GM19023 (cell line): ENCODE measurements around the gene HTRA3.
A peak's percentile ranks its signal among the peaks of the same experiment; 100 is the strongest.

Experiments used
- ATAC-seq: cut with Tn5 transposase; IDR thresholded peaks from one replicate; pipeline ENCODE4 v1.9.1; 2021; ENCODE audit warnings: mild to moderate bottlenecking, moderate library complexity; ENCODE audit not compliant: unreplicated experiment

Gene HTRA3

DNA sequence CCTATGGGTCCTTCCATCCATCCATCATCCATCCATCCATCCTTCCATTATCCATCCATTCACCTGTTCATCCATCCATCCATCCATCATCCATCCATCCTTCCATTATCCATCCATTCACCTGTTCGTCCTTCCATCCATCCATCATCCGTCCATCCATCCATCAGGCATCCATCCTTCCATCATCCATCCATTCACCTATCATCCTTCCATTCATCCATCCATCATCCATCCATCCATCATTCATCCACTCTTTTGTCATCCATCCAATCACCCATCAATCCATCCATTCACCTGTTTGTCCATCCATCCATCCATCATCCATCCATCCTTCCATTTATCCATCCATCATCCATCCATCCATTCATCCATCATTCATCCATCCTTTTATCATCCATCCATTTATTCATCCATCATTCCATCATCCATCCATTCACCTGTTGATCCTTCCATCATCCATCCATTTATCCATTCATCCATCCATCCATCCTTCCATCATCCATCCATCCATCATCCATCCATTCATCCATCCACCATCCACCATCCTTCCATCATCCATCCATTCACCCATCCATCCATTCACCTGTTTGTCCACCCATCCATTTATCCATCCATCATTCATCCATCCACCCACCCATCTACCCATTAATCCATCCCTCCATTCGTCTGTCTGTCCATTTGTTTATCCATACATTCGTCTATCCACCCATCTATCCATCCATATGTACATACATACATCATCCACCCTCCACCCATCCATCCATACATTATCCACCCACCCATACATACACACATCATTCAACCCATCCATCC is 35.7 kb upstream of the HTRA3 start:
- no peak for ATAC-seq

- no peak for ATAC-seq
Observed at GRCh38 chr4:8234715-8235114, 34.8 kb upstream of the HTRA3 start.

DNA sequence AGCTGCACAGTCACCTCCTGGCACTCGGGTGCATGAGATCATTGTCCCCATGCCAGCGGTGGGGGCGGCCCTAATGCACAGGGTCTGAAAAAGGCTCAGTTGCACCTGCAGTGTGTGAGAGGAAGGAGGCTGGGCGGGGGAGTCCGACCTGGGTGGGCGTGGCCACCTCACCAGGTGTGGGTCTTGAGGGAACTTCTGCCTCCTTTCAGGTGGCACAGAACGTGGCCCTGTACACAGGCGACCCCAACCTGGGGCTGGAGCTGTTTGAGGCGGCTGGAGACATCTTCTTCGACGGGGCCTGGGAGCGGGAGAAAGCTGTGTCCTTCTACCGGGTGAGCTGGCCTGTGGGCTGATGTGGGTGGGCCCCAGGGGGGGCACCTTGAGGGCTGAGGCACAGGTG is 34.3 kb upstream of the HTRA3 start:
- no peak for ATAC-seq

DNA sequence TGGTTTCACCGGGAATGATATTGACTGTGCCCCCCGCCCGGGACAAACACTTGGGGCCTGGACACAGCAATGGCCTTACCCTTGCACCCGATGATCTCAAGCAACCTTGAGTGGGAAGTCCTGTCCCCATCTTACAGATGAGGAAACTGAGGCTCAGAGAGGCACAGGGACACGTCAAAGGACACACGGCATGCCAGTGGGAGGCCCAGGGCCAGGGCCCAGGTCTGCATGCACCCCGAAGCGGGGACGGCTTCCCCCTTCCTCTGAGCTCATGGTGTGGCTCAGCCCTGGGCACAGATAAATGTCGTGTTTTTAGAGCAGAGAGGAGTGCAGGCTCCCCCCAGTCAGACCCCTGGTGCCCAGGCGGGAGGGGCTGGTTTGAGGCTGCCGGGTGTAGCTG is 33.9 kb upstream of the HTRA3 start:
- ATAC-seq: no peak

DNA sequence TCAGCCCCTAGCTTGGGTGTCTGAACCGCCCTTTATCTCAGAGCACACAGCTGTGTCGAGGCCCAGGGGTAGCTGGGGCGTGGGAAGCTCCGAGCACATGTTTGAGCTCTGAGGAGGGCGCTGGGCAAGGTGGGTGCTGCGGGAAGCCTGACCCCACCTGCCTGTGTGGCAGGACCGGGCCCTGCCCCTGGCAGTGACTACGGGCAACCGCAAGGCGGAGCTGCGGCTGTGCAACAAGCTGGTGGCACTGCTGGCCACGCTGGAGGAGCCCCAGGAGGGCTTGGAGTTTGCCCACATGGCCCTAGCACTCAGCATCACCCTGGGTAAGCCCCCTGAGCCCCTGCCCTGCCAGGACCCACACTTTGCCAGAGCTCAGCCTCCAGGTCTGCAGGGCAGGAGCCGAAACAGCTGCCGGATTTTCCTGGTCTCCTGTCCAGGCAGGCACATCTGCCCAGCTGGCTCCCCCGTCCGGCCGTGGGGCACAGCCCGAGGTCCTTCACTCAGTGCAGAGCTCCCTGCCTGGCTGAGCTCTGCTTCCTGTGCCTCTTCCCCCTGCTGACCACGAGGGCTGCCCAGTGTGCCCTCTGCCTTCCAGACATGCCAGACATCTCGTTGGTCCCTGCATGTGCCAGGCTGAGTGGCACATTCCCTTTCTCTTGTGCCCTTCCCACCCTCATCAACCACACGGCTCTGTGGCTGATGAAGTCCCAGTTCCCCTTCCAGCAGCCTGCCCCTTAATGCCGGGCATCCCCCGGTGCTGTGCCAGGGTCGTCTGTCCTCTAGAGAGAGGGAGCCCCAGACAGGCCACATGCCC is 33.2 kb upstream of the HTRA3 start:
- ATAC-seq: no peak

- ATAC-seq: no peak
Observed at GRCh38 chr4:8236920-8237195, 32.7 kb upstream of the HTRA3 start.

DNA sequence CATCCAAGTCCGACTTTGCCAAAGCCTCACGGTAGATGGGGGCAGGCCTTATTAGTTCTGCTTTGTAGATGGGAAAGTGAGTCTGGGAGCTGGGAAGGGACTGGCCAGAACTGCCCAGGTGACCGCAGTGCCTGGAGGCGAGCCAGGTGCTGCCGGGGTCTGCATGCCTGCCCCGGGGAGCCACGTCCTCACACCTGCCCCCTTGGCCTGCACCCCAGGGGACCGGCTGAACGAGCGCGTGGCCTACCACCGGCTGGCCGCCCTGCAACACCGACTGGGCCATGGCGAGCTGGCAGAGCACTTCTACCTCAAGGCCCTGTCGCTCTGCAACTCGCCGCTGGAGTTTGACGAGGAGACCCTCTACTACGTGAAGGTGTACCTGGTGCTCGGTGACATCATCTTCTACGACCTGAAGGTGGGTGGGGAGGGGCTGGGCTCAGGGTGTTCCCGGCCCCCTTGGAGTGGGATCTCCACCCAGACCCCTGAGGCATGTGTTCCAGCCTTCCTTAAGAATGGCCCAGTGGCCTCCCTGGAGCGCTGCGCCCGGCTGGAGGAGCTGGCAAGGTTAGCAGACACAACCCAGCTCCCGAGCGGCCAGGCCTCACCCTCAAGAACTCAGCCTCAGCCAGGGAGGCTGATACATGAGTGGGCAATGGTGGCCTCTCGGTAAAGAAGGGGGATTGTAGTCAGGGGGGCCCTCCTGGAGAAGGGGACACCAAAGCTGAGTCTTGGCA is 32.1 kb upstream of the HTRA3 start:
- no peak for ATAC-seq

DNA sequence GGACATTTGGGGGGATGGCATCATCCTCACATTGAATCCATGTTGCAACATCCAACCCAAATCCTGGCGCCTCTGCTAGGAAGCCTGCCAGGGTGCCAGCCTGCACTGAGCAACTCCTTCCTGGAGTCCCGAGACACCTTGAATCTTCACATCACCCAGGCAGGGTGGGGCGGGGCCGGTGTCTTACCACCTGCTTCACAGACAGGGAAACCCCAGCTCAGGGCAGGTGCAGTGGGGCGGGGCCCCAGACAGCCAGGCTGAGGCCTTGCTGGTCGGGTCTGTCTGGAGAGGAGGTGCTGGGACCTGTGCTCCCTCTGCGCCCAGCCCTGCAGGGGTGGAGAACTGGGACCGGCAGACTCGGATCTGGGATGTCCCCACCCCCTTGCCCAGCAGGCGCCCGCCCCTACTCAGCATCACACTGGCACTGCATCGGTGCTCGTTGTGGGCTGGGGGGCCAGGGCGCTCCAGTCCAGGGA is 31.5 kb upstream of the HTRA3 start:
- ATAC-seq: no peak

DNA sequence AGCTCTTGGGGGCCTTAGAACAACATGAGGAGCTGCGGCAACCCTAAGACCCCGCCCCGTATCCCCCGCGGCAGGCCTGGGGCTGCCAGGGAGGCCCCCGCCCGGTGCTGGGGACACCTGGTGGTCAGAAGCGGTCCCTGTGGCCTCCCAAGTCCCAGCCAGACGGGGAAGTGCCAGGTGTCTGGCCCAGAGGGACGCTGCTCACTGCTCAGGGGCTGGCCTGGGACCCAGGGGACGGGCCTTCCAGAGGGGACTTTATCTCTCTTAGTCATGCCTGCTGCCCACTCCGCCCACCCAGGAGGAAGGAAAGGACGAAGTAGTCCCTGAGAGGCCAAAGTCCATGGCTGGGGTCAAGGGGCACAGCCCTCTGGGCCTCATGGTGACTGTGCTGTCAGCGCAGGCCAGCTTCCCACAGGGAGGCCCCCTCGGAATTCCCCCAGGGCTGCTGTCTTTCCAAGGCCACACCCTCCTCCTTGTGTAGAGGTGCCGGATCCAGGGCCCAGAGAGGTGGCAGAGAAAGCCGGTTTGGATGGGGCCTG is 31.0 kb upstream of the HTRA3 start:
- ATAC-seq: no peak

DNA sequence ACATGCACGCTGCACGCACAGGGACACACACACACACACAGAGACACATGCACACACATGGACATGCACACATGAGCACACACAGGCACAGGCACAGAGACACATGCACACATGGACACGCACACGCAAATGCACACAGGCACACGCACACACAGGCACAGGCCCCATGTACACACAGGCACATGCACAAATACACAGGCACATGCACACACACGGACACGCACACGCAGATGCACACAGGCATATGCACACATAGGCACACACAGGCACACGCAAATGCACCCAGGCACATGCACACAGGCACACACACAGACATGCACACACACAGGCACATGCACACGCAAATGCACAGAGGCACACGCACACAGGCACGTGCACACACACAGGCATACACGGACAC is 30.3 kb upstream of the HTRA3 start:
- ATAC-seq: no peak

- no peak for ATAC-seq
Observed at GRCh38 chr4:8239661-8240060, 29.9 kb upstream of the HTRA3 start.

- ATAC-seq: no peak
Observed at GRCh38 chr4:8240211-8241041, 29.1 kb upstream of the HTRA3 start.

DNA sequence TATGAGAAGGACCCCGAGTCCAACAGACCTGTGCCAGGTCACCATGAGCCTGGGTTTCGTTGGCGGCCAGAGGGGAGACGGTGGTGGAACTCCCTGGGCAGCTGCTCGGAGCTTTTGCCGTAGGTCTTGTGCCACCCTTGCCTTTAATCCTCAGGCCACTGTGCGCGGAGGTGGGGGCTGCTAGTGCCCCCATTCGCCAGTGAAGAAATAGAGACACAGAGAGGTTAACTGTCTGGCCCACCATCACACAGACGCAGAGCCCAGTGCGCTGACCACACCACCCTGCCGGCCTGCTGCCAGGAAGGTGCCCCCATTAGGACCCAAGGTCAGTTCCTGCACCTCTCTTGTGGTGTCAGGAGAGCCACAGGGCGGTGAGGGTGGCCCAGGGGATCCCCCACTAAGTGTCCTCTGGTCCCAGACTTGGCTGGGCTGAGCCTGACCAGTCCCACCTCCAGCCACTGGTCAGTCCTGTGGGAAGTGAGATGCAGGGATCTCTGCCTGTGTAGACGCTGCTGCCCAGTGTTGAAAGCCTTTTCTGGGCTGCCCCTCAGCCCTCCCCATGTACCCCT is 28.3 kb upstream of the HTRA3 start:
- no peak for ATAC-seq

GRCh38 chr4:8241895-8242696 is 27.5 kb upstream of the HTRA3 start:
- peak; percentile 68 for ATAC-seq

- ATAC-seq: no peak
Observed at GRCh38 chr4:8242782-8243560, 26.6 kb upstream of the HTRA3 start.

DNA sequence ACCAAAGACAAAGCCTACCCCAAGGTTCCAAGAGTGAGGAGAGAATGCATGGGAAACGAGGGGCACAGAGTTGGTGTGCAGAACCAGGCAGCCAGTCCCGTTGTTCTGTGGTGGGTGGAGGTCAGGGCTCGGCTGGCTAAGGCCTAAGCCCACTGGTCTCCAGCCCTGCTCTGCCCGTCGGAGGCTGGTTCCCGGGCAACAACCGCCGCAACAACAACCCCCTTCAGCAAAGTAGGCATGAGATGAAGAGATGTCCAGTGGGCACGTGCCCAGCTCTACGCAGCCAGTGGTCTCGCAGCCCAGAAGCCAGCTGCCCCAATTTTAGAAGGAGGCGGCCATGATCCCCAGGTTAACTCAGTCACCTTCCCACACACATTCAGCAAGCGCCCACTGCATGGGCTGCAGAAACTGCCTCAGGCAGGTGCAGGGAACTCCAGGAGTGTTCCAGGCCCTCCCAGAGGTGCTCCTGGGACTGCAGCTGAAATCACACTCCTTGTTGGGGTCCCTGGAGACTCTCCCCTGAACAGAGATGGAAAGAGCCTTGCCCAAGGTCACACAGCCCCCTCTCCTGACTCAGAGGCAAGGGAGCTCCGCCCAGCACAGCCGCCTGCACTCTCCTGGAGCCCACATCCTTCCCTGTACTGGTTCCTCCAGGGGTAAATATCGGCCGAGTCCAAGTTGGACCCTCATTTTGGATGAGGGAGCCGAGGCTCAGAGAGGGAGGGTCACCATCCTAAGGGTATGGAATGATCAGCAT is 25.4 kb upstream of the HTRA3 start:
- ATAC-seq: no peak

GRCh38 chr4:8244931-8245460 is 24.6 kb upstream of the HTRA3 start:
- no peak for ATAC-seq
